Naive thymus-derived CD4-positive, alpha-beta T cell (primary cell): ENCODE data around the gene TAF11. TPM values are rescaled to one million over a fixed set of nuclear protein-coding genes. Genes with fewer than 3 reads are reported as not detected.

Experiments
- ATAC-seq: fragments of 150-1000 bp; cut with Tn5 transposase; 2 replicates; pipeline ENCODE4 v1.10.0; 2021; ENCODE audit warnings: mild to moderate bottlenecking, moderate library complexity
- CTCF ChIA-PET: fragments of 350-600 bp; sonication (Branson Sonifier 250); formaldehyde crosslinking; loops from one replicate; lab custom pipeline; 2021; ENCODE audit warnings: antibody characterized with exemption; lab: Charles Lee
- POLR2A ChIA-PET: fragments of 350-600 bp; sonication (Branson Sonifier 250); formaldehyde crosslinking; loops from one replicate; lab custom pipeline; 2021; ENCODE audit warnings: antibody characterized with exemption, inconsistent platforms; lab: Charles Lee
- DNase-seq, 9 donors: peaks; one replicate each; pipeline versions ENCODE4 v3.0.0 to v3.0.0-alpha.2; 2020 to 2022; ENCODE audit warnings: mixed read lengths in 1 of 9
- H3K27ac ChIP-seq: one replicate; pipeline ENCODE4 v1.7.0; 2013; ENCODE audit warnings: mild to moderate bottlenecking, low read depth, low read length, moderate library complexity
- H3K27me3 ChIP-seq, 2 donors: one replicate each; pipeline ENCODE4 v1.7.0; 2013; ENCODE audit warnings: low read length in 2 of 2, mild to moderate bottlenecking in 2 of 2, moderate library complexity in 2 of 2; ENCODE audit not compliant: control insufficient read depth in 2 of 2, insufficient read depth in 2 of 2
- H3K36me3 ChIP-seq, 3 experiments: 1 replicate in 2 of 3; 2 replicates in 1 of 3; pipeline ENCODE4 v1.7.0; 2013; ENCODE audit warnings: low read length in 3 of 3, mild to moderate bottlenecking in 3 of 3, moderate library complexity in 1 of 3; ENCODE audit not compliant: insufficient read depth in 3 of 3, control insufficient read depth in 2 of 3
- H3K4me1 ChIP-seq, 2 donors: one replicate each; pipeline ENCODE4 v1.7.0; 2013; ENCODE audit warnings: low read length in 2 of 2, mild to moderate bottlenecking in 2 of 2, moderate library complexity in 1 of 2; ENCODE audit not compliant: control insufficient read depth in 2 of 2, insufficient read depth in 2 of 2
- H3K4me3 ChIP-seq: 2 replicates; pipeline ENCODE4 v1.7.0; 2013; ENCODE audit warnings: mild to moderate bottlenecking, low read length
- H3K9me3 ChIP-seq, 3 experiments: 1 replicate in 2 of 3; 2 replicates in 1 of 3; pipeline ENCODE4 v1.7.0; 2013; ENCODE audit warnings: low read length in 3 of 3; ENCODE audit not compliant: control insufficient read depth in 2 of 3
- H3K27ac Mint-ChIP-seq, 9 donors: one replicate each; pipeline ENCODE4 v1.8.0; 2020 to 2022; ENCODE audit warnings: mixed read lengths in 9 of 9, mild to moderate bottlenecking in 8 of 9, moderate library complexity in 5 of 9, inconsistent platforms in 2 of 9
- H3K27me3 Mint-ChIP-seq, 5 donors: one replicate each; pipeline ENCODE4 v1.8.0; 2021 to 2022; ENCODE audit warnings: mixed read lengths in 5 of 5, mild to moderate bottlenecking in 1 of 5
- H3K36me3 Mint-ChIP-seq, 5 donors: one replicate each; pipeline ENCODE4 v1.8.0; 2020 to 2022; ENCODE audit warnings: mixed read lengths in 5 of 5, mild to moderate bottlenecking in 3 of 5, inconsistent platforms in 1 of 5
- H3K4me1 Mint-ChIP-seq, 7 donors: one replicate each; pipeline ENCODE4 v1.8.0; 2020 to 2022; ENCODE audit warnings: mixed read lengths in 7 of 7, mild to moderate bottlenecking in 3 of 7, inconsistent platforms in 1 of 7
- H3K4me3 Mint-ChIP-seq, 10 donors: one replicate each; pipeline ENCODE4 v1.8.0; 2020 to 2022; ENCODE audit warnings: mild to moderate bottlenecking in 10 of 10, mixed read lengths in 10 of 10, moderate library complexity in 6 of 10, inconsistent platforms in 2 of 10
- H3K9me3 Mint-ChIP-seq, 11 donors: one replicate each; pipeline ENCODE4 v1.8.0; 2020 to 2022; ENCODE audit warnings: mixed read lengths in 11 of 11, mild to moderate bottlenecking in 4 of 11, inconsistent platforms in 1 of 11, moderate library complexity in 1 of 11
- intact Hi-C, 2 donors: fragments of 100-400 bp; cut with micrococcal nuclease; formaldehyde crosslinking; loops; one replicate each; pipeline ENCODE4 v1.15.1; 2023
- polyA plus RNA-seq, 2 donors: library from polyadenylated mRNA; unstranded; fragments of 300-500 nt; fragmentation: Illumina TruSeq; gene quantifications; one replicate each; pipeline ENCODE4 v1.2.3, GENCODE V29; 2021
- total RNA-seq, 6 experiments: library from RNA in 5 of 6; stranded (reverse) in 5 of 6; gene quantifications; 1 replicate in 5 of 6; 2 replicates in 1 of 6; pipeline ENCODE4 v1.2.3 and lab custom pipeline; 2021 to 2026

Gene TAF11
- total and polyA plus RNA-seq, 7 experiments from 2014 or later, result 17.3 to 35.1 (median 28.5) TPM

GRCh38 chr6:34834789-34835518, 52.9 kb downstream of the TAF11 start:
- DNase-seq, result no peak
- Histone ChIP-seq H3K27me3 (no peaks in the 10 kb centered on the region), H3K4me1 (no peaks in the 10 kb centered on the region), H3K4me3 (no peak overlapping the region), H3K36me3 (peaks cover 0 to 35% (median 4%) of the 10 kb centered on the region in 3 experiments), H3K27ac (no peak overlapping the region), H3K9me3 (no peaks in the 10 kb centered on the region)
- intact Hi-C loops, result no loop called here
- H3K27ac Mint-ChIP-seq, result no peak overlapping the region
- H3K27me3 Mint-ChIP-seq, result no peaks in the 10 kb centered on the region
- POLR2A ChIA-PET, result interaction anchor here (0.6 kb wide), 1 partner anchor 66 kb away, joined by 3 read pairs; no protein-coding TSS in a partner anchor
- no peaks in the 10 kb centered on the region for H3K9me3 Mint-ChIP-seq
- peaks cover 0 to 11% (median 6%) of the 10 kb centered on the region in 7 donors for H3K4me1 Mint-ChIP-seq
- CTCF ChIA-PET, result no interaction called here
- peaks cover 11 to 60% (median 18%) of the 10 kb centered on the region in 5 donors for H3K36me3 Mint-ChIP-seq
- ATAC-seq, result peak; percentile 72
- H3K4me3 Mint-ChIP-seq, result no peak overlapping the region

GRCh38 chr6:34832942-34833341, 54.9 kb downstream of the TAF11 start:
- intact Hi-C loops, result no loop called here
- no peaks in the 10 kb centered on the region for H3K9me3 Mint-ChIP-seq
- DNase-seq (no peak), ATAC-seq (no peak)
- Histone ChIP-seq H3K4me1 (no peaks in the 10 kb centered on the region), H3K36me3 (peaks cover 0 to 35% (median 4%) of the 10 kb centered on the region in 3 experiments), H3K9me3 (no peaks in the 10 kb centered on the region), H3K4me3 (no peak overlapping the region), H3K27ac (no peak overlapping the region), H3K27me3 (no peaks in the 10 kb centered on the region)
- no peak overlapping the region for H3K4me3 Mint-ChIP-seq
- ChIA-PET POLR2A (no interaction called here), CTCF (no interaction called here)
- H3K4me1 Mint-ChIP-seq, result peaks cover 0 to 6% (median 0%) of the 10 kb centered on the region in 7 donors
- peaks cover 11 to 51% (median 19%) of the 10 kb centered on the region in 5 donors for H3K36me3 Mint-ChIP-seq
- no peaks in the 10 kb centered on the region for H3K27me3 Mint-ChIP-seq
- no peak overlapping the region for H3K27ac Mint-ChIP-seq

- no peak overlapping the region for H3K27ac ChIP-seq
- H3K4me1 ChIP-seq, result no peaks in the 10 kb centered on the region
- no peak overlapping the region for H3K4me3 ChIP-seq
- DNase-seq, result no peak
- no peak overlapping the region for H3K27ac Mint-ChIP-seq
- no peaks in the 10 kb centered on the region for H3K9me3 Mint-ChIP-seq
- H3K36me3 Mint-ChIP-seq, result peaks cover 8 to 34% (median 10%) of the 10 kb centered on the region in 5 donors
- H3K27me3 ChIP-seq, result no peaks in the 10 kb centered on the region
- H3K9me3 ChIP-seq, result no peaks in the 10 kb centered on the region
- H3K4me1 Mint-ChIP-seq, result peaks cover 0 to 3% (median 0%) of the 10 kb centered on the region in 7 donors
- no peak for ATAC-seq
- POLR2A ChIA-PET, result no interaction called here
- intact Hi-C loops, result no loop called here
- no peak overlapping the region for H3K4me3 Mint-ChIP-seq
- peaks cover 0 to 10% (median 4%) of the 10 kb centered on the region in 3 experiments for H3K36me3 ChIP-seq
- CTCF ChIA-PET, result no interaction called here
- H3K27me3 Mint-ChIP-seq, result no peaks in the 10 kb centered on the region
These were observed 58.7 kb downstream of the TAF11 start for GRCh38 chr6:34829137-34829536.

Other genes with a start within 250 kb of the TAF11 start
- gene ILRUN, start 191.3 kb downstream of the TAF11 start, total RNA-seq, result 10 to 100 TPM; 45.2 to 74.6 (median 53.7) TPM
- gene ILRUN, start 191.3 kb downstream of the TAF11 start, polyA plus RNA-seq, result 1 to 10 TPM; 8.8 to 8.9 TPM
- 100 to 1,000 TPM in 1 of 5 experiments, 10 to 100 TPM in 4; 38.3 to 120 (median 44.4) TPM for gene SNRPC, start 130.5 kb downstream of the TAF11 start, total RNA-seq
- gene SNRPC, start 130.5 kb downstream of the TAF11 start, polyA plus RNA-seq, result 100 to 1,000 TPM; 311 to 358 TPM
- gene BLTP3A, start 96.0 kb downstream of the TAF11 start, total RNA-seq, result 10 to 100 TPM; 10.7 to 12.9 (median 11.9) TPM
- 1 to 10 TPM in 1 of 2 donors, under 1 TPM in 1; 0.72 to 1.2 TPM for gene BLTP3A, start 96.0 kb downstream of the TAF11 start, polyA plus RNA-seq
- gene ANKS1A, start 1.2 kb upstream of the TAF11 start, total RNA-seq, result 10 to 100 TPM in 3 of 5 experiments, 1 to 10 TPM in 2; 7.3 to 14.8 (median 11.8) TPM
- 1 to 10 TPM; 2.1 to 5.3 TPM for gene ANKS1A, start 1.2 kb upstream of the TAF11 start, polyA plus RNA-seq